GM18517 (cell line): ENCODE results near the gene HOOK1.

Experiments used
- ATAC-seq: cut with Tn5 transposase; IDR thresholded peaks from one replicate; pipeline ENCODE4 v1.9.1; 2021; ENCODE audit warnings: mild to moderate bottlenecking, moderate library complexity; ENCODE audit not compliant: unreplicated experiment

Gene HOOK1

DNA sequence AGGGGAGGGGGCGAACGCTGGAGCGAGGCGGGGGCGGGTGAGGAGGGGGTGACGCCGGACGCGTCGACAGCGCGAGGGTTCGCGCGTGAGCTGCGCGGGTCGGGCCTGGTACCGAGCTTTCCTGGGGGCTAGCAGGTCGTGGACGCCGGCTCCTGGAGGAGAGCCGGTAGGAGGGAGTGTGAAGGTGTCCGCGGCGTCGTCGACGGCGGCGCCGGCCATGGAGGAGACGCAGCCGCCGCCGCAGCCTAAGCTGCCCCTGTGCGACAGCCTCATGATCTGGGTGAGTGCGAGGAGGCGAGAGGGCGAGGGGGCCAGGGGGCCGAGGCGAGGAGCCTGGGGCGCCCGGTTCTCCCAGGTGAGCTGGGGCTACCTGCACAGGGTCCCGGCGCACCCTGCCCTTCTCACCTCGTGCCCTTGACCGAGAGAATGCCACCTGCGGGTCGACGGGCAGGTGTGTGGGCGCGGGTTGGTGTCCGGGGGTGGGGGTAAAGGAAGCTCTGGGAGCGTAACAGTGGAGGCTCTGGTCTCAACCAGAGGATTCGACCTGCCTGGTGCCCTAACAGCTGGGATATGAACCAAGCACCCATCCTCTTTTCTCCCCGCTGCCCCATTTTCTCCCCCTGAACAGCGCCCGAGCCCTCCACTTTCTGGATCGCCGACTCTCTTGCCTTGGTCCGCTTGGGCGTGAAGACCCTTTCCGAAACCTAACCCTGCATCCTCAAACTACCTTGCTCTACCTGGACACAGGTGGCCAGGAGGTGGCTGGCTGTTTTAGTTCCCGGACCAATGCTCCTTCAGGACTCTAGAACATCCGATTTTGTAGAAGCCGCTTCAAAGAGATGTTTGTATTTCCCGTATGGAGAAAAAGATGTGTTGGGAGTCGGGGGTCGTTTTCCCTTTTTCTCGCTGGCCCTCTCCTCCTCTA, at the start of gene HOOK1:
Gene HOOK1, plus strand, starts transcription at position 49 of the 925 bp plus-strand sequence. Its CDS starts 169 bp downstream, at position 218.
- peak; percentile 8 for ATAC-seq

DNA sequence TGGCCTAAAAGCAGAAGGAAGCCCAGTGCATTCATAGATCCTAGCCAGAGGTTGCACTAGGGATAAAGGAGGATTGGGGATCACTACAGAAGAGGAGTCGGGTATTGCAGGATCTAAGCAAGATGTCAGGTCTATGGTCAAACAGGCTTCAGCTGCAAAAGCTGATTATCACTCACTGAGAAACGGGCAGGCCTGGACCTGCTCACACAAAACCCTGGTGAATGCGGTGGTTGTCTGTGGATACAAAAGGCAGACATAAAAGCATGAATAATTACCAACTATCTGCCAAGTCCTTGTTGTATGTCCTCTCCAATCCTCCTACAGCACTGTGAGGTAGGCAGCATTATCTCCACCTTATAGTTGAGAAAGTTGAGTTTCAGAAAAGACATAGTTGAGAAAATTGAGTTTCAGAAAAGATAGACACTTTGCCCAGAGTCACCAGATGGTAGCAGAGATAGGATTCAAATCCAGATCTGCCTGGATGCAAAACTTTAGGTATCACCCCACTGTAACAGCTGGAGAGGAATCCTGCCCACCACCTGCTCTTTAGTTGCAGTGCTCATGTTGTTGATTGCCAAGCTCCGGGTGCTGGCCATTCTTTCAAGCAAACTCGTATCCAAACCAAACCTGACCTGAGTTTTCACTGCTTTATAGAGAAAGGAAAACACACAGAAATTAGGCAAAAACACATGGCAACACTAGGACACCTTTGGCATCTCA, 49.6 kb upstream of the HOOK1 start:
- no peak for ATAC-seq

DNA sequence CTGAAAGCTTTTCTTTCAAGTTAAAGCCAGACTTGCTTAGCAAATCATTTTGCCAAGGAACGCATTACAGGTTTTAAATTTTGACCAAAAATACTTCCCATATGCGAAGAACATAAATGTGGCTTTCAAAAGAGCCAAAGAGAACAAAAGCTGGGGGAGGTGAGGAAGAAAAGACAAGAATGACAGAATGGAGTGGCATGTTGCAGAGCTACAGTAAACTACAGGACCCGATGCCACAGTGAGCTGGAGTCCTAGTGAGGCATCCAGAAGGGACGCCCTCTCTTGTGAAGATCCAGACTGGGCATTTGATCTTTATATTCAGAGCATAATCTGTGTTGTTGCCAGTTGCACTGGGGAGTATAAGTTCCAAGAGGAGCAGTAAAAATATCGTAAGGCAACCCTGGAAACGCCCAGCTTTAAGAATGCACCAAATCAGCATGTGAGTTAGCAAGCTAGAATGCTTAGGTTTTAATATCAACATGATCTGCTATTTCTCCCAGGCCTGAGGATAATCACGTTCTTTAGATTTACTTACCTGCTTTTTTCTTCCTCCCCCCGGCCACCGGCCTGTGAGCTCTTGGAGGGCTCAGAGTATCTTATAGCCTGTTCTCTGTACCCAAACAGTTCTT, 48.4 kb upstream of the HOOK1 start:
- ATAC-seq: no peak

DNA sequence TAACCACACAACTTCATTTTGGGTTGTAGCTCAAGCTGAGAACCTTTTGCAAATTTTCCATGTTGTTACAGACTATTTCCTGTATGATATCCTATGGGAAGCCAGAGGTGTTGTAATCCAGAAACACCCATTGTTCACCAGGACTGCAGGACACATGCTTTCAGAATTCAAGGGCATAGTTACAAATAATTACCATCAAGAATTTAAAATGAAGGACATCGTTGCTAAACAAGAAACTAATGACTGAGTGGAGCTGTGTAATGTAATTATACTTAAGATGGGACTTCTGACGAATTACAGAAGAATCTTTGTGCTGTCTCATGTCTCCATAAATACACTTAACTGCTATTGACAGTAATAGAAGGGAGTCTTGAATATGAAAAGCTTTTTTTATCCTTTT, 47.6 kb upstream of the HOOK1 start:
- no peak for ATAC-seq

DNA sequence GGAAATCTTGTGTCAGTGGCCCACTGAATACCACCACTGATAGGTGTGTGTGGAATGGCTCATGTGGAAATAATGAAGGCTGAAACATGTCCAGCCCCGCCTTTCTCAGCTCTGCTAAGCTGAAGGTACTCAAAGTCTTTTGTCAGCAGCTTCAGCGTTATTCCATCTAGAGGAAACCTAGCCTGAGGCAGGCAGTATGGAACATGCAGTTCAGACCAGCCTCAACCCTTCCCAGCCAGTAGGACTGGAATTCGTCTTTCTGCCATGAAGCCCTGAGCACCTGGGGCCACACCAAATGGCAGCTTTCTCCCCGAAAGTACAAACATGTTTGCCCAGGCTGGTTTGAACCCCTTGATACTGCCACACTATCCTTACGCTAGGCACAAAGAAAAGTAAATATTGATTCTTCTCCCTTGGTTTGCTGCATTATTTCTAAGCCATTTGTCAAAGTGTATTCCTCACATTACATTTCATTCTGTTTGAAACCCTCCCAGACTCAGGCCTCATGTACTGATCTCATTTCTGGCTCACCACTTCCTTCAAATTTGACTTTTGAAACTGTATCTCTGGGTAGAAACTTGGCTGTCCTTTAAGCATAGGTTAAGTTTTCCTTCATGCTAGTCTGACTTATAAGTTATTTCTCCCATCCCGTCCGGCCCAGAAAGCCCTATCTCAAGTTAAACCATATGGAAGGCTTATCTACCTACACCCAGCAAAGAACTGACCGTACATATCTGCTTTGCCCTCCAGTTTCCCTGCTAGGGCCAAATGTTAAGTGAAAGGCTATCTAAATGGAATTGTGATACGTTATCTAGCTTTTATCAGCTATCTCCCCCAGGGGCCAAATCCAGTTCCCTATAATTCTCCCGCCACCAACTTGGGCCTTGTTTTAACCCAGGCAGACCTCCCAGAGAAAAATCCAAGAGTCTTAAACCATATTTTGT, 45.7 kb upstream of the HOOK1 start:
- no peak for ATAC-seq

- ATAC-seq: no peak
Observed at GRCh38 chr1:59769736-59770095, 45.0 kb upstream of the HOOK1 start.

DNA sequence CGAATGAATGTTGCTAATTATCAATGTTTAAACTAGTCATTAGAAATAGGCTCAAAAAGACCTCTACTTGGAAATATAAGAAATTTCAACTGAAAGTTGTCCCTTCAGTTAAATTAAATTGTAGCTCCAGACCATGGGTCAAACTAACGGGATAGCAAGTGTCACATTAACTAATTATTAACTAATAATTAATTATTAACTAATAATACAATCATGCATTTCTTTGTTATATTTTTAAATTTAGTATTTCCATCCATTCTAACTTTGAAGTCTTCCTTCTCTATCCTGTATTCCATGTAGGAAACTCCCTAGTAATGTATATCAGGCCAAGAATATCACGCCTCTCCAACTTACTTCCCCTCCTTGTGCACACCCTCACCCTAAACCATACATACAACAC, 43.4 kb upstream of the HOOK1 start:
- no peak for ATAC-seq

DNA sequence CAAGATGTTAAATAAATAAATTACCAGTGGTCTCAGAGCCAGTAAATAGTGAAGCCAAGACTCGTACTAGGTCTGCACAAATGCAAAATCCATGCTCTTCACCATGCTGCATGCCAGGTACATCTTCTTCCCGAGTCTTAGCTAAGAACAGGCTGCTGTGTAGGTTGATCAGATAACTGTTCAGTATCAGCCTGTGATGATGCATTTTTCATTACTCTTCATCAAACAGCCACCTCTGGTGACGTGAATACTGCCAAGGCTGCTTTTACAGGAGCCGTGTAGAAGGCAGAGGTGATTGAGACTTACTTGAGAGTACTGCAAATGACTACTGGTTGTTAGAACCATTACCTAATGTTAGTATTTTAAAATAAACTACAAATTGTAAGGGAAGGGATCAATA, 39.3 kb upstream of the HOOK1 start:
- ATAC-seq: no peak

- no peak for ATAC-seq
Observed at GRCh38 chr1:59776960-59777852, 37.5 kb upstream of the HOOK1 start.

DNA sequence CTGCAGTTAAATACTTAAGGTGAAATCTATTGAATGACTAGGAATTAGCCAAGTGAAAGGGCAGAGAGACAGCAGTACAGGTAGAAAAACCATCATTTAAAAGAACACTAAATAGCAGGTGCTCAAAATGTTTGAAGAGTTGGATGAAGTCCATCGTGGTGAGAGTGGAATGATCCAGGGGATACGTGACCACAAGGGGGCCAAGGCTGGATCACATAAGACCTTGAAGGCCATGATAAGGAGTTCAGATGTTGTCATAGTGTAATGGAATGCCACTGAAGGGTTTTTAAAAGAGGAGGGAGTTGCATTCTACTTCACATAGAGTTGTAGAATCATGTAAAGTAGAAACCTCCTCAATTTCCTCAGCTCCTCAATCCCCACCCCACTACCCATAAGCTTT, 34.8 kb upstream of the HOOK1 start:
- no peak for ATAC-seq

GRCh38 chr1:59788825-59789224, 25.9 kb upstream of the HOOK1 start:
- no peak for ATAC-seq

DNA sequence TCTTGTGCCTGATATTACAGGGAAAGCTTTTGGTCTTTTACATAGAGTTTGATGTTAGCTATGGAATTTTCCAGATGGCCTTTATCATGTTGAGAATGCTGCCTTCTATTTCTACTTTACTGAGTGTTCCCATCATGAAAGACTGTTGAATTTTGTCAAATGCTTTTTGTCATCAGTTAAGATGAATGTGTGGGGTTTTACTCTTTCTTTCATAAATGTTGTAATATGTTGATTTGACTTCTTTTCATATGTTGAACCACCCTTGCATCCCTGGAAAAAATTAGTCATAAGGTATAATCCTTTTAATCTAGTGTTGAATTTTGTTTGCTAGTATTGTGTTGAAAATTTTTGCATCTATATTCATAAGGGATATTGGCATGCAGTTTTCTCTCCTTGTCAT, 16.1 kb upstream of the HOOK1 start:
- no peak for ATAC-seq

- ATAC-seq: no peak
Observed at GRCh38 chr1:59803458-59804038, 11.2 kb upstream of the HOOK1 start.

DNA sequence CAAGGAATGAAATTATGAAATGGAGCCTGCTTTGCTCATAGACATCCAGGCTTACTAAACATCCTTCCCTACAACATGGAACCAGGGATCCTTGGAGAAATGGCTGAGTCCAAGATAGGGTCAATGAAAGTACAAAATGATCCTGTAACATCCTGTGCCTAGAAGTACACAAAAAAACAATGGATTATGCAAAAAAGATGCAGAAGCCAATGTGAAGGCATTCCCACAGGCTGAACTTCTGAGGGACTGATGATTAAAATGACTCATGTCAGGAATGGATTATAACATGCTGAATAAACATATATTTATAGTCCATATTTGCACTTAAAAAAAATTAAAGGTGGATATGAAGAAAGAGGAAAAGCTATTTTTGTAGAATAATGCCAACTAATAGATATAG, 10.4 kb upstream of the HOOK1 start:
- no peak for ATAC-seq

GRCh38 chr1:59805554-59805953, 9.2 kb upstream of the HOOK1 start:
- ATAC-seq: no peak

GRCh38 chr1:59814180-59814900, 409 bp upstream of the HOOK1 start:
- ATAC-seq: peak; percentile 92

- no peak for ATAC-seq
Observed at GRCh38 chr1:59815892-59816291, 1.1 kb downstream of the HOOK1 start.

DNA sequence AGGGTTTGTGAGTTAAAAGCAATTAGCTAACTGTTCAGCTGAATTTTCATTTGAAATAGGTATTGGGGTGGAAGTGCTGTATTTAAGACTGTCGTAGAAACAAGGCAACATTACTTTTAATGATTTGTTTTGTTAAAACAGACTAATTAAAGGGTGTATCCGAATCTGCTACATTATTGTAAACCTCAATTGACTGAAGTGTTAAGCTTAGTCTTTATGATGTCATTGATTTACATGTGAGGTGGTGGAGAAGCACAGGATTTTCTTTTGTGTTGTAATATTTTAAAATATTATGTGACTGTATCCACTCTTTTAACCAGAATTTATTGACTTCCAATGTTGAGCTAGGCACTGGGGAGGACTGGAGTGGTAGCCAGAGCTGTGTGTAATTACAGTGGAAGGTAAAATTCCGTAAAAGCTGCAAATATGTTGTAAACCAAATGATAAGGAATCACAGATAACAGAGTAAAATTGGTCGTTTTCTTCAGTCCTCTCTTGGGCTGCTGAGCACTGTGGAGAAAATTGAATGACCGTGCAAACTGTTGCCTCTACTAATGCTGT, 1.6 kb downstream of the HOOK1 start:
- ATAC-seq: no peak
